Renal cortex interstitium (tissue), 11 donors: ENCODE results near the gene RORB. TPM values are rescaled to one million over a fixed set of nuclear protein-coding genes. Genes with fewer than 3 reads are reported as not detected.
"Not testable (repeated sequence)": the region's sequence is repeated elsewhere in the genome, so short reads cannot be mapped to it uniquely, and the experiment has no call there.

Source experiments
- DNase-seq, 11 donors: peaks; one replicate each; pipeline ENCODE4 v3.0.0-alpha.2; 2013; ENCODE audit warnings: low read depth in 9 of 11, low spot score in 4 of 11; ENCODE audit errors: extremely low read depth in 1 of 11
- polyA plus RNA-seq, 3 donors: library from polyadenylated mRNA; unstranded; fragments of 120-200 nt; gene quantifications; one replicate each; pipeline ENCODE4 v1.2.1, GENCODE V29; 2013; ENCODE audit not compliant: insufficient read length in 3 of 3

The RORB gene
- polyA plus RNA-seq, 3 donors, result 0.11 to 0.17 (median 0.13) TPM

DNA sequence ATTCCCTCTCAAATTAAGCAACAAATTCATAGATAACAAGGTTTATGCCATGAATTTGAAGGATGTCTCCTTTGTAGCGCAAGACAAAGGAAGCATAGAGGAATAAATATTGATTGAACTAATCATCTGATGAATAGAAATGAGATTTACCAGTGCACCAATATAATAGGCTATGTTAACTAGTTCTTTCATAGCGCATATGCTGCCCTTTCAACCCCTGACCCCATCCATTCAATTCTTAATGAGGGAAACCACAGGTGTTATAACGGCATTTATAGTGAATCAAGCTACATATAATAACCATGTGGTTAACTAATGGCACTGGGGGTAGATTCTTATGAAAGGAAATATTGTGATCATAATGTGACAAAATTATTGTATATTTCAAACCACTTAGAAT lies 6.5 kb downstream of the RORB start:
- DNase-seq, result no peak

DNA sequence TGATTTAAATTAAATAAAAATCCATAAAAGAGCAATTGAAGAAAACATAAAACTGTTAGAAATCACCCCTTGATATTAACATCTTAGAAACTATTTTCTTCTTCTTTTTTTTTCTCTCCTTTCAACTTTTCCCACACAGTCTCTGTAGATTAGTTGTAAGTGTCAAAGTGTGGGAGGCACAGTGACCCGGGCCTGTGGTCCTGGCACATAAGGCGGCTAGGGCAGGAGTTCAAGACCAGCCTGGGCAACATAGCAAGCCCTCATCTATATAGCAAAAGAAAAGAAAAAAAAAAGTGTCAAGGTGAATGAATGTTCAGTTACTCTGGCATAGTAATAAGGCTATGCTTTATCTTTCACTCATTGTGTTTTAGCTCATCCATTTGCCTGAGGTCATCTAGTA lies 14.2 kb downstream of the RORB start:
- DNase-seq, result no peak

DNA sequence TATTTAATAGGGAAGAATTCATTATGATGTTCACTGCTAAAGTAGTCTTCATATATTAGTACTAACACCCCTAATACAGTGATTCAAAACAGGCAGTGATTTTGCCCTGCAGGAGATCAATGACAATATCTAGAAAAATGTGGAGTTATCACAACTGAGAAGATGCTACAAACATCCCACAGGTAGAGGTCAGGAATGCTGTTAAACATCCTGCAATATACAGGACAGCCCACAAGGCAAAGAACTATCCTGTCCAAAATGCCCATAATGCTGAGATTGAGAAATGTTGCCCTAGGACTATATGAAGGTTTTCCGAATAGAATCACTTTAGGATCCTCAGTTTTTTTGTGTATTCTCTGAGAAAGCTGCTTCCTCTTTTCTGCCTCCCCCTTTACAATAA lies 15.3 kb downstream of the RORB start:
- DNase-seq, result no peak

DNA sequence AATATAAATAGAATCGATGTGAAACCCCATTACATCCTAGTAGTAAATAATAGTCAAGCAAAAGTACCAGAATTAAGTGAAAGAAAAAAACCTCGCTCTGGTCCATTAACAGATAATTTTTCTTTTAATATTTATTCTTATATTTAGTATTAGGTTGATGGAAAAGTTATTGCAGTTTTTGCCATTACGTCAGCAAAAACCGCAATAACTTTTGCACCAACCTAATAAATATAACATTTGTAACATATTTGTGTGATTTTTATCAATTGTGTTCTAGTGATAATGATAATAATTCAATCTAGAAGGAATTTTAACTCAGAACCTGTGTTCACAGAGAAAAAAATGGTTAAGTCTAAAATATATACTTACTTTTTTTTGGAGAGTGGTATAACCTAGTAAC lies 16.1 kb downstream of the RORB start:
- DNase-seq, result no peak

DNA sequence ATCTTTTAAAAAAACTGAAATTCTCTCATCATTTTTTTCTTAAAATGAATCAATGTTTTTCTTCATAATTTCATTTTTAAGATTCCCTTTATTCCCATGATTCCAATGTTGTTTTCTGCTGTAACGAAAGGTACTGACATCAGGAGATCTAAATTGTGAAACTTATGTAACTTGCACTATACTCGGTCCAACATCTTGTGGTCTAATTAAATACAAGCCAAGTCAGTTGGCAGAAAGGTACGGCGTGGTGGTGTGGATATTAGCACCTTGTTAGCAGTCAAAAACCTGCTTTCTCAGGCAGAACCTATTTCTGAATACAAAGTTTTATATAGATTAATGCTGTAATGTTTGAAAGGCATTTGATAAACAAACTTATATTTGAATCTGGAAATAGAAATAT lies 20.1 kb downstream of the RORB start:
- DNase-seq, result no peak

DNA sequence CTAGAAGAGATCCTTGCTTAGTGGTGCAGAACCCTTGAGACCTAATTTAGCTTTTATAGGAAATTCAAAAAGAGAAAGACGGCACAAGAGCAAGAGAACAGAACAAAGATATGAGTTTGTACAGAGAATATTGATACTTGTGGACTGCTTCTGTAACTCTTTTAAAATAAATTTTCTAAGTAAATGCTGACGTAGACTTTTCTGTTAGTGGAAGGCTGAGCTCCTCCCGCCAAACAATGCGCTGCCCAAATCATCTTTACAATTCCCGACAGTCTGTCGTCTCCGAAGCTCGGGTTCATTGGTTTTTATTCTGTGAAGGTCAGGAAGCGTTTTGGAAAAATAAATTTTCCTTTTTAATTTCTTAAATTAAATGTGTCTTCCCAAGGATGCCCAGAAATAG lies 22.3 kb downstream of the RORB start:
- DNase-seq, result no peak

DNA sequence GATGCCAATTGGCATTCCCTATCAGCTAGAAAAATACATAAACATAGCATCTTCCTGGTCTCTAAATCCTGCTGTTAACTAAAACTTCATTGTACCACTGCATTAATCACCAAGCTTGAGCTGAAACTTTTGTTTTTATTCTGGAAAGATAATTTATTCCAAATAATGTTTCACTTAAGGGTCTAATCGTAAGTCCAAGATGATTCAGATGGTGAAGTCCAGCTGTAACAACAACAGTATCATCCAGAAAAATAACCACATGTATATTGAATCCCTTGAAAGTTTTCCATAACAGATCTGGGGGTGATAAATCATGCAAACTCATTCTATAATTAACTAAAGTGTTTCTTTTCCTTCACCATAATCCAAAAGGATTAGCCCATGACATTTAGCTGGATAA lies 23.9 kb downstream of the RORB start:
- no peak for DNase-seq

DNA sequence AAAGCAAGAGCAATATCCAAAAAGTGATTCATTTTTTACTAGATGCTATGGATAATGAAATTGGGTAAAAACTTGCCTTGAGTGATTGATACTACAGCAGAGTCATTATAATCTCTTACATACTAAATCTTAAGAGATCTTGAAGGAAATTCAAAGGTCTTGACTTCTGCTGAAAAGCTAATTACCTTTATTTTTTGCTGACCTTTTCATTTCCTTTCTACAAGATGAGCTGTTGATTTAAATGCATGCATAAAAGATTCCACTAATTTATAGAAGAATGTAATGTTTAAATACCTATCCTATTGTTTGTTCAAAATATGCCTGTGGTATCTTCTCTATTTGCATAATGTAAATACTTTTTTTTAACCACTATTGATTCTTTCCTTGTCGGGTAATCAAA lies 27.2 kb downstream of the RORB start:
- no peak for DNase-seq

DNA sequence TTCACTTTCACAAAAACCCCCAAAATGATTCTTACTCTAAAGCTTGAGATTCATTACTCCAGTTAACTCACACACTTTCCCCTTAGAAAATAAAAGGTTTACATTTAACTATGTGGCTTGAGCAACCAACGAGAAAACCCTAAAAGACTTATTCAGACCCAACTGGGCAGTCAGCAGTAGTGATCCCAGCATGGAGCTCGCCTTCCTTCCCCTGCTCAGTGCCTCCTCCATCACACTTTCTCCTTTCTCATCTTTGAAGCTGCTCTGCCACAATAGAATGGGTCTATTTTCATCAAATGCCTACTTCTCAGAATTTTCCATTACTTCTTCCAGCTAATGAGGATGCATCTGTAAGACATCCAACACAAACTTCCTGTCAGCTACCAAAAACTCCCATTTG lies 29.1 kb downstream of the RORB start:
- no peak for DNase-seq

DNA sequence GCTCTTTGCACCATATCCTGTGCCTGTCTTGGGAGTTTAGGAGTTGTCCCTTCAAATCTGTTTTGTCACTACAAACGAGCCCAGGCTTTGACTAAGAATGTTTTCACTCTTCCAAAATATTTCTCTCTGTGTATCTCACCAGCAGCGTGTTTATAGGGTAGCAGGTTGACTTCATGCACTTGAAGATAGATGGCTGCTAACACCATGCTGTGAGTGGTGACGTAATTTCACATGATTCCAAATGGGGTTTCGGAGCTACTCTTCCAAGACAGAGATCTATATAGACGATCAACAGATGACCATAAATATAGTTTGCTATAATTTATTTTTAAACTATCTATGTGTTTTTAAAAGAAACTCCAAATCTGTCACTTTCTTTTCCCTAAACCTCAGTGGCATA lies 30.6 kb downstream of the RORB start:
- DNase-seq, result no peak

DNA sequence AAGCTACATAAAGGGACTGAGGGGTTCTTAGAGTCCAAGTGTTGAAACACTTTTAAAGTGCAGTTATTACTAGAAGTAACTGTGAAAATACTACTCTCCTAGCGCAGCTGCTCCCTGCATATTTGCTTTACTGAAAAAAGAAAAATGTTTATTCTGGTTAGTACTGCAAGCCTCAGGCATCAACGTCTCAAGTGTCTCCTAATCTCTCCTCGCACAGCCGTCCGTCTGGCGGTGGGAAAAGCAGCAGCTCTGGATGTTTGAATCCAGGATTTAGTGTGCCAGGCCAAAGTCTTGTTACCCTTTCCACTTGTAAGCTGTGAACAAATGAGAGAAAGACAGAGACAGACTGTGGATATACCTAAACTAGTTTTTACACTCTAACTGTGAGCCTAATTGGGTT lies 31.1 kb downstream of the RORB start:
- DNase-seq, result no peak

DNA sequence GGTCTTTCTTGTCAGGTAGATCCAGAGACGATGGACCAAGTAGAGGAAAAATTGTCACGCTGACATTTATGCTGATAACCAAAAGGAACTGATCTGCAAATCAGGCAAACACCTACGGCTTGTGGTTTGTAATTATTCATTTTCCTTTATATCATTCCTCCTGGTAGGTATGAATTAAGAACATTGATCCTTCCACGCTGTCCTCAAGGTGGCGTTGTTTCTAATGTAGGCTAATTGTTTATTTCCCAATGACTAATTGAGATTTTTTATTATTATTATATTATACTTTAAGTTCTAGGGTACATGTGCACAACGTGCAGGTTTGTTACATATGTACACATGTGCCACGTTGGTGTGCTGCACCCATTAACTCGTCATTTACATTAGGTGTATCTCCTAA lies 33.3 kb downstream of the RORB start:
- not testable (repeated sequence) for DNase-seq

DNA sequence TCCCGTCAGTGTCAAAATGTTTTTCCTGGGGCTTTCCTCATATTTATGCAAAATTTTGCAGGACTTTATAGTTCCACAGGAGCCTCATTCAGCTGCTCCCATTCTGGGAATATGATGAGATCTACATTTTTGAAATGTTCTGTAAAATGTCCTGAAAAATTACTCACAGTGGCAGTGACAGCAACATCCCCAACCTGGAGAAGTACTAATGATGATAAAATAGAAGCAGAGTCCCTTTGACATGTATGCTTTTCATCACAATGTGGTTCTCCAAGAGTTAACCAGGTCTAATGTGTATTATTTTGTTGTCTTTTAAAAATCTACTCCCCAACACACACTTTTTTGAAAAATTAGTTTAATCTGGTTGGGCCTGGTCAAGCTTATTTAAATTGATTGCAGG lies 36.1 kb downstream of the RORB start:
- DNase-seq, result no peak

DNA sequence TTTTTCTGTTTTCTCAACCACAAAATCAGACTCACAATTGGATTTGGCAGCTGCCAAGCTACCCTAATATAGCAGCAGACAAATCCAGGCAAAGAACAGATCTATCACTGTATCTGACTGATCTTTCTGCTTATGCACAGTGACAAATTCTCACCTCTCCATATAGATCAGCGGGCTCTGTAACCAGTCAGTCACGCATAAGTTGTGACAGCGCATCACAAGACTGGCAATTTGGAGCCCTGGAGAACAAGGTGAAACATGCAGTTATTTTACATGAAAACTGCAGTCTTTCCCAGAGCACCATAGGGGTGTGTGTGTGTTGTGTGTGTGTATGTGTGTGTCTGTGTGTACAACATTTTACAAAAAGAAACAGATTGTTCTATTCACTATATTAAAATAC lies 37.7 kb downstream of the RORB start:
- DNase-seq, result no peak

DNA sequence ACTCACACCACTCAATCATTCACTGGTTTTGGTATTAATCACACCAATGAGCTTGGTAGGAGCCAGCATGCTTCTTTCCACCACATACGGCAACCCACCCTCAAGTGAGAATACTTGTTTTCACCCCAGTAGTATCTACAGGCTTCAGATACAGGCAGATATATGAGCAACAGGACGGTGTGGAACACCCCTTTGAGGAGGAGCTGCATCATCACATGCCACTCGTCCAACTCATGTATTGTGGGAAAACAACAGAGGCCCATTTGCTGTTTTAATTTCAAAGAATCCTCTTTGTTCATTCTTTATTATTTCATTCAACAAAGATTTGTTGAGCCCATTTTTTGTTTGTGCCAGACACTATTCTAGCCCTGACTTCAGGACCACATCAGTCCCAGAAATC lies 46.0 kb downstream of the RORB start:
- DNase-seq, result no peak

DNA sequence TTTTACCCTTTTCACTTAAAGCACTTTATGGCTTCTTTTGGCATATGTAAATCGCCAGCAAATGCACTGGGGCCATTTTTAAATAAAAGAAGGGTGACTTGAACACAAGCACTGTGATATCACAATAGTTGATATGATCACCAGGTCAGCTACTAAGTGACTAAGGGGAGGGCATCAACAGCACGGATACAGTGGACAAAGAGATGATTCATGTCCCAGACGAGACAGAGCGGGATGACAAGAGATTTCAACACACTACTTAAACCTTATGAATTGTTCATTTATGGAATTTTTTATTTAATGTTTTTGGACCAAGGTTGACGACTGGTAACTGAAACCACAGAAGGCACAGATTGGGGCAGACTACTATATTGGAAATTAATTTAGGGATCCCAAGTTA lies 54.1 kb downstream of the RORB start:
- no peak for DNase-seq

DNA sequence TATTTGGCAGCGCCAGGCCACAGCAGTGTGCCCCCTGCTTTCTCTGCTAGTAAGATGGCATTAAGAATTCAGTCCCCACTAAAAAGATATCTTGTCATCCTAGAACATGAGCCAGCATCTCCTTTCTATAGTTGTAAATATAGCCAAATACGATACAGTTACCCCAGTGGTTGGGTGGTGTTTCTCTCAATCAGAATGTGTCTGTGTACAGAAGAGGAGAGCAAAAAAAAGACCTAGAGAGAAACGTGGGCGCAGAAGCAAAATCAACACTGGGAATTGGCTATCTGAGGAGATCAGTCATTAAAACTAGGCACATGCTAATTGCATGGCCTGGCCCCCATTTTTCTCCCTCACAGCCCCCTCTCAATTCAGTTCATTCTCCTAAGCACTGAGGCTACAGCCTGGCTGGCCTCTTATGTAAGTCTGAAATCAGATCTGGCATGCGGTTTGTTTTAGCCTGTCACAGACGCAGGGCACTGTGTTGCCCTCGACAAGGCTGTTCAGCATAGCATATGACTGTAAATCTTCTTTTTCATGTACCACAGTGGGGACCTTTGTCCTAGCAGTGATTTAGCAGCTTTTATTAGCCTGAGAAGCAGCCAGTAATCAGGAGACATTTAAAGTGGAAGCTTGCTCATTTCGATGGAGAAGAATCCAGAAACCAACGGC lies 57.8 kb downstream of the RORB start:
- peak in 10 of 11 donors; percentile 29 to 62 (median 34) for DNase-seq

DNA sequence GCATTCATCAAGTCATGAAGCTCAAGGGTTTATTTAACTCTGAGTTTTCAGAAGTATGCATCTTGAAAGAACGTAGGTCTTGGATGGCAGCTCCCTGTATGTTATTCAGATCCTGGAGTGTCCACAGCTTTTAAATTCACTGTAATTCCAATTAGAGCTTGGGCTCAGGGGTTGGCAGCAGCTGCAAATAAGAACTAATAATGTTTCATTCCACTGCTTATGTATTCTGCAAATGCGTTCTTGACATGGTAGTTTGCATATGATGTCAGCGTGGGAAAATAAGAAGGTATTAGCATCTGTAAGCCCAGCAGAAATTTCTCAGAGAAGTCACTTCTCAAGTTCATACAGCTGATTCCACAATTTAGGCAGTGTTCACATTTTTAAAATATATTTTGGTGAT lies 58.4 kb downstream of the RORB start:
- no peak for DNase-seq

DNA sequence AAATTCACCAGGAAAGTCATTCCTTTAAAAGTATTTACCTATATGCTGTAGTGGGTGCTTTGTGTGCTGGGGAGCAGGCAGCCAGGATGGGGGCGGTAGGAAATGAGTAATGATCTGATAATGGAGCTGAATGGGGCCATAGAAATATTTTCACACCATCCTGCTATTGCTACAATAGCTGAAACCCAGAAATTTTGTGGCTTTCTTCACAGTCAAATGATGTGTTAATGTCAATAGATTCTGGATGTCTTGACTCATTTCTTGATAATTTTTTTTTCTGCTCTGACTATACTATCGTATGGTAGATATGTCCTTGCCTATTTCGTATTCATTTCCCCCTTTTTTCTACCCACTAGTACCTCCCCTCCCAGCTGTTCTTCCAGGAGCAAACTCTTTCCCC lies 59.5 kb downstream of the RORB start:
- DNase-seq, result no peak

DNA sequence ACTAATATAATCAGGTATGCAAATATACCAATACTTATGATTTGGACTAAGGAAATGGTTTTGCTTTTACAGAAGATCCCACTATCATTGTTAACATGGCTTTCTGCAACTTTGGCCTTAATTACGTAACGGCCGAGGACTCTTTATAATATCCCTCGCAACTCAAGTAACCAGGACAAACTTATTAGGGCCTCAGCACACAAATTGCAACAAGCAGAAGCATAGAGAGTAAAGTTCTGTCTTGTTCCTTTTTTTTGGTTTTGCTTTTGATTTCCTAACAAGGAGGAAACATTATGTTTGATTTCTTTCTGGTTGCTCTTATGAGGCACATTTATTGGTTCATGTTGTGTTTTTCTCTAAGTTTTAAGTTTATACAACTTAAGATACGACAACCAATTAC lies 60.4 kb downstream of the RORB start:
- DNase-seq, result no peak

DNA sequence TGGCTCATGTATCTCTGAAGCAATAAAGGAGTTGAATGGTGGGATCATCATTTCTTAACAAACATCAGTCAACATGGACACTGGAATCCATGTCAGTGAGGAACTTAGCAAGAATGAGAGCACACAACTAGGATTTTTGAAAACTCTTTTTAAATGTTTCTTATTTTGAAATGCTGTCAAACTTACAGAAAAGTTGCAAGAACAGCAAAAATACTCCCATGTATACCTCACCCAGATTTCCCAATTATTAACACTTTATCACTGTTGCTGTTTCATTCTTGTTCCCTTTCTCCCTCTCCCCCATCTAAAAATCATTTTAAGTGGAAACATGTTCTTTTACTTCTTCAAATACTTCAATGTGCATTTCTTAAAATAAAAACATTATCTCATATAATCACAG lies 65.5 kb downstream of the RORB start:
- DNase-seq, result no peak
